Fibroblast of skin of right biceps (primary cell): Measurements from ENCODE around the gene KMT2E.

Experiments used
- DNase-seq: peaks from one replicate; pipeline ENCODE4 v3.0.0-alpha.2; 2013

Gene KMT2E

GRCh38 chr7:105131033-105131656 lies 117.1 kb downstream of the KMT2E start:
- DNase-seq: no peak

DNA sequence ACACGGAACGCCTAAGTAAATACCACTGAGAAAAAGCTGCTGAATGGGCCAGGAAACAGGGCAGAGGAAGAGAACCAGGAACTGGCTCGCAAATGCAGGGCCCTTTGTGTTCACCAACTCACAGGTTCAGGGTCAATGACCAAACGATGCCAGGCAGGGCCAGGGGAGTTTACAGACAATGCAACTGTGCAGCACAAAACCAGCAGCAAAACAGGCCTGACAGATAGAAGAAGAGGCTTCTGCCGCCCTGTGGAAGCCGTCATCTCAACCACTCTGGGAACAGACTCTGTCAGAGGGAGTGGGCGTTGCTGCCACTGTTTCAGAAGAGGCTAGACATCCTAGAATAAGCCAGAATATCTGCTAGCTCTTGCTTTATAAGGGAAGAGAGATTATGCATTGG lies 117.9 kb downstream of the KMT2E start:
- DNase-seq: no peak

DNA sequence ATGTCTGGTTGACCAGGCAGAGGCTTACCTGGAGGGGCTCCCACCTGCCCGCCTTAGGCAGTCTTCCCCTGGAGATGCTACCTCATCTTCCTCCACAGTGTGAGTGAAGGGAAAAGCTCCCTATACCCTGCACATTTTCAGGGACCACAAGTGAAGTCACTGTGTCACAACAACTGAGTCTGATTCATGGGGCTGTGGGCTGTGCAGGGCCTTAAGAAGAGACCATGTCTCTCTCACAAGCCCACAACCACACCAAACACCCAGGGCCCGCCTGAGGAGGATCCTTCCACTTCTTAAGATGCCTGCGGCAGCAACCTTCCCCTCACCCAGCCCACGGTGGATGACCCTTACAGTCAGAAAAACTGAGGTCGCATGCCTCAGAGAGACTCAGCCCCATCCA lies 118.3 kb downstream of the KMT2E start:
- no peak for DNase-seq

GRCh38 chr7:105132835-105133234 lies 118.8 kb downstream of the KMT2E start:
- no peak for DNase-seq

- no peak for DNase-seq
Observed at GRCh38 chr7:105133358-105133757, 119.4 kb downstream of the KMT2E start.

DNA sequence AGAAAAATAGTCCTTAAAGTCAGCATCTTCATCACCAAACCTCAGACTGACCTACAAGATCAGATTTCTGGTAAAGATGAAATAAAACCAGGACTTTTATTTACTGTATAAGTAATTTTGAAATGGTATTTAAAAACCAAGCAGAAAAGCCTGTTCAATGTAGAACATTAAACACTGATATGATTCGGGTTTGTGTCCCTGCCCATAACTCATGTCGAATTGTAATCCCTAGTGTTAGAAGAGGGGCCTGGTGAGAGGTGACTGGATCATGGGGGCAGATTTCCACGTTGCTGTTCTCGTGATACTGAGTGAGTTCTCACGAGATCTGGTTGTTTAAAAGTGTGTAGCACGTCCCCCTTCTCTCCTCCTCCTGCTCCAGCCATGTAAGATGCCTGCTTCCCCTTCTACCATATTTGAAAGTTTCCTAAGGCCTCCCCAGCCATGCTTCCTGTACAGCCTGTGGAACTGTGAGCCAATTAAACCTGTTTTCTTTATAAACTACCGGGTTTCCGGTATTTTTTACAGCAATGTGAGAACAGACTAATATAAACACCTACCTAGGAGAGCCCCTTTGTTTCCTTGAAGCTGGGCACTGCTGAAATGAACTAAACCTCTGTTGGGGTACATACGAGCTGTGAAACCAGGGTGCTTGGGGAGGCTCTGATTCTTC lies 120.1 kb downstream of the KMT2E start:
- DNase-seq: no peak

- peak; percentile 29 for DNase-seq
Observed at GRCh38 chr7:105136221-105136620, 122.2 kb downstream of the KMT2E start.

- DNase-seq: no peak
Observed at GRCh38 chr7:105137898-105138297, 123.9 kb downstream of the KMT2E start.

- no peak for DNase-seq
Observed at GRCh38 chr7:105139381-105139780, 125.4 kb downstream of the KMT2E start.

DNA sequence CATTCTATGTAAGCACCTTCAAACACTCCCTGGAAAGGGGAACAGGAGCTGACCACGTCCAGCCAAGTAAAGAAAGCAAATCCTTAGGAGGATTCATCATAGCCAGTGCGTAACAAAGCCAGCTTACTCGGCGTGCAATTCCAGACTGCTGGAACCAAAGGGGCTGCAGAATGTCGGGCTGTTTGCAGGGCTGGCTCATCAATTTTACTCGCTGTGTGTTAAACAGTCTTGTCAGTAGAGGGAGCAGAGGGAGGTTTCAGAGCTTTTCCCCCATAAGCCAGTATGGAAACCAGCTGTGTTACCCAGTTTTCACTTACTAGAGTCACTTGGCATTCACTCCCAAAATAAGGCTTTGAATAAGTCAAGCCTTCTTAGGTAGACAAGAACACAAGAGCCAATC lies 127.1 kb downstream of the KMT2E start:
- peak; percentile 52 for DNase-seq

DNA sequence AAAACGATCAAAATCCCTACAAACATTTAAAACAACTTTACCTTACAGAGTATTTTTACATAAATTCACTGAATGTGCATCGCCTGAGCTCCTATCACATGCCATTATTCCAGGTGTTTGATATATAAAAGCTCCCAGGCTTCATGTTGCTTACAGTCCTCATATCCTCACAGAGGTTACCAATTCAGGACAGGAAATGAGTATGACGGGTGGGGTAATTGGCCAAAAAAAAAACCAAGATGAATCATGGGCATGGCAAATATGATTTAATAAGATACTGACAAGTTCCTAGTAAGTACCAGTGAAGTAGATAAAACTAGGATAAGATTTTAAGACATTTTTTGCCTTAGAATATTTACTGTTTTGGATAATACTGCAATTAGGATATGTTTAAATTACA lies 135.8 kb downstream of the KMT2E start:
- peak; percentile 56 for DNase-seq

DNA sequence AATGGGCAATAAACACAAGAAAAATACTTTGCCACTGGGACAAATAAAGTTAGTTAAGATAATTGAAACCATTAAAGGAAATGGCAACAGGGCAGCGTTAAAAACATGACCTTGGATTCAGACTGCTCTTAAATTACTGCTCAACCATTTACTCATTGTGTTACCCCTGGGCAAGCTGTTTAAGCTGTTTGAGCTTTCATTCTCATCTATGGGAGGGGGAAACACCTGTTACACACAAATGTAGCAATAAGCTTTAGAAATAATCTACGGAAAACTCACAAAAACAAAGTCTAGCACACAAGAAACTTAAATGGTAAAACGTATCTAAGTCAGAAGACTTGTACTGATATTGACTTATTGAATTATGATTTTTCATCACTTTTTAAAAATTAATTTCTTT lies 137.1 kb downstream of the KMT2E start:
- no peak for DNase-seq

- no peak for DNase-seq
Observed at GRCh38 chr7:105153531-105153930, 139.5 kb downstream of the KMT2E start.

DNA sequence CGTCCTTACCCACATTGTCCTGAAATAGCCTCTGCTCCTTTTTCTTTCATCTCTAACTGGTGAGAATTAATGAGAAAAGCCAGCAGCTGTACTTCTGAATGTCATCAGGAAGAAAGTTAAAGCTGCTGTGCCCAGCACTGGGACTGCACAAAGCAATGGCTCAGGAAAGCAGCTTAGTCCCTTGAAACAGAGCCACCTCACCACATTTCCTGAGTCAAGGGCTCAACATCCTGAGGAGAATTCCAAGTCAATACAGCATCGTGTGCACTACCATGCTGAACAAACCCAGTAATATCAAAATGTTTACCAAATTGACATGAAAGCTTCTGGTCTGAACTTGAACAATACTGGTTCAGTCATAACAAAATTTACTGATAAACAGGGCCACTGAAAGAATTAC lies 140.1 kb downstream of the KMT2E start:
- no peak for DNase-seq

DNA sequence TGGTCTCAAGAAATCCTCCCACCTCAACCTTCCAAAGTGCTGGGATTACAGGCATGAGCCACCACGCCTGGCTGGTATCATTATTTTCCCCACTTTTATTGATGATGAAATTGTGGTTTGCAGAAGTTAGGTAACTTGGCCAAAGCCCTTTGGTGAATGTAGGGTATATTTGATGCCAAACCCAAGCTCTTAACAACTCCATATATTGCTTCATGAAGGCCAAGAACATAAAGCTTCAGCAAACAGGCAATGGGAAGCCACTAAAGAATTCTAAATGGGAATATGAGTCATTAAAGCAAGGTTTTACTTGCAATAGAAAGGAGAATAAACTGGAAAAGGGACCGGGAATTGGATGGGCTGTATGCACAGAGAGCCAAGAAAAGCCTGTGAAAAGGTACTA lies 142.7 kb downstream of the KMT2E start:
- peak; percentile 10 for DNase-seq

DNA sequence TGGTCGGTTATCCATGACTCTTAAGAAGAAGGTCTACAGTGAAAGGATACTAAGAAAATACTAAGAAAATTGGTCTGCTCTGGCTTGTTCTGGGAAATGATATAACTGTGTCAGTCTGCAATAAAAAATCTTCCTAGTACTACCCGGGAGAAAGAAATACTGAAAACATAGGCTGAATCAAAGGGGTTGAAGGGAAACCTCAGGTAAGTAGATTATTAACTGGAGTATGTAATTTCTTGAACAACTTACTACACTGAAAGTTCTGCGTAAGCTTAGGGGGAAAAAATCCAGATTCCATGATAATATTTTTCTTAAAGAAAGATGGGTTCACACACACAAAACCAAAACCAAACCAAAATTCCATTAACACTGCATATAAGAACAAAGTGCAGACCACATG lies 143.3 kb downstream of the KMT2E start:
- no peak for DNase-seq

GRCh38 chr7:105161366-105161765 lies 147.4 kb downstream of the KMT2E start:
- no peak for DNase-seq
